GM18907 (cell line): Measurements from ENCODE around the gene FMN1.
"Not testable (repeated sequence)": the region's sequence is repeated elsewhere in the genome, so short reads cannot be mapped to it uniquely, and the experiment has no call there.

ENCODE experiments used
- ATAC-seq: cut with Tn5 transposase; IDR thresholded peaks from one replicate; pipeline ENCODE4 v1.9.1; 2021; ENCODE audit warnings: mild to moderate bottlenecking, moderate library complexity; ENCODE audit not compliant: unreplicated experiment

FMN1 gene

GRCh38 chr15:32866454-32867312 lies 327.8 kb downstream of the FMN1 start:
- no peak for ATAC-seq

- ATAC-seq = no peak
These were observed 329.7 kb downstream of the FMN1 start for GRCh38 chr15:32864841-32865240.

DNA sequence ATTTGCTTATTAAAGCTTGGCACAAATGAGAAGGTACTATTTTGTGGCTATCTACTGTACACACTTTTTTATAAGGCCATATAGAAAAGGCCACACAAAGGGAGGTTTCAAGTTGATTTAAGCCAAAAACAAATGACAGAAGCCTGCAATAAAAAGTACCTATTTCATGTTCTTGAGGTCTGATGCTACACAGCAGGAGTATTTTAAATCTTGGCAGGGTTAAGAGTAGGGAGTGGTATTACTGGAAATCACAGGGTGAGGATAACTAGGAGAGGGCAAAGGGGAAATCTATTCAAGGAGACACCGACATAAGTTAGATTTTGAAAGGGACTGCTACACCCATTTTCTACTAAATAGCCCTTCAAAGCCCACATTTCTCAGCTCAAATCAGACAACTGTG lies 330.5 kb downstream of the FMN1 start:
- ATAC-seq = no peak

DNA sequence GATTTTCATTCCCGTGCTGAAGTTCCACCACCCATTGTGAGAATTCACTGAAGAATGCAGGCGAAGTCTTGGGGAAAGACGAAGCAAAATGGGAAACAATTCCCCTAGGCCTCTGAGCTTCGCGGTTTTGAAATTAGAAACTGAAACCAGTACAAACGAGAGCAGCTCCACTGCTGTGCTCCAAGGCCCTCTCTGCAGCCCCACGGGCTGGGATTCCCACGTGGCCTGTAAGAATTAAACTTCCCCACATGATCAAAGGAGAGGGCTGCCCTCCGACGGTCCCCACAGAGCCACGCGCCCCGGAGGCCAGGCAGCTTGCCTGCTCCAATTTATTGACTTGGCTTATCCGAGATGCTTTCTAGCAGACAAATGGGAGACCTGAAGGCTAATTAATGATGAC lies 332.8 kb downstream of the FMN1 start:
- ATAC-seq = no peak

DNA sequence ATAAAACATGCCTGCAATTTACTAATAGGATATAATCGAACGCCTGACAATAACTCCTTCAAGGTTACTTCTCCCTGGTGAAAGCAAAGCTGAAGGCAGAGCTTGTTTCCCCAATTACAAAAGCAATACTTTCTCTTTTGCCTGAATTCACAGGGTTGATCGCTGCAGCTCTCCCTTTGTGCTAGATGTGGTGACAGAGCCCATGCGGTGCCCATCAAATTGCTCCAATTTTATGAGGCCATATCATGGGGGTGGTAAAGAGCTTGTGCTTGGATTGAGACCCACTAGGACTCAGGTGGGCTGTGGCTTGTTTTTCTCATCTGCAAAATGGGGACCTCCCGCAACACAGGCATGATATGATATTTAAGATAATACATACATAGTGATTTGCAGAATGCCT lies 333.3 kb downstream of the FMN1 start:
- ATAC-seq = no peak

GRCh38 chr15:32859996-32860395 lies 334.5 kb downstream of the FMN1 start:
- ATAC-seq = no peak

GRCh38 chr15:32859251-32859650 lies 335.3 kb downstream of the FMN1 start:
- no peak for ATAC-seq

DNA sequence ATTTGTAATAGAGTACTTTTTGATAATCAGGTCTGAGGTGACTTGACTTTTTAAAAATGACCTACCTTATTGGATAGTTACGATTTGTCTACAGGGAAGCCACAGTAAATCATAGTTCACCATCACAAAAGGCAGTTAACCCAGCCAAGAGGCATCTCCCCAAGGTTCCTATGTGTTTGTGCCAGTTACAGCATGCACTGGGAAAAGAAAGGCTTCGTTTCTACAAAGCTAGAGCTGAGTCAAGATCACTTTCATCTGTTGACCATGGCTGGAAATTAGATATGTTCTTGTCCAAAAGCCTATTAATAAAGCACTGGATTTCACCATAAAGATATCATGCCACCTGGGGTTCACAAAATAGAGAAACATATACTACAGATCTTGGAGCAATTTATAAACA lies 336.8 kb downstream of the FMN1 start:
- no peak for ATAC-seq

DNA sequence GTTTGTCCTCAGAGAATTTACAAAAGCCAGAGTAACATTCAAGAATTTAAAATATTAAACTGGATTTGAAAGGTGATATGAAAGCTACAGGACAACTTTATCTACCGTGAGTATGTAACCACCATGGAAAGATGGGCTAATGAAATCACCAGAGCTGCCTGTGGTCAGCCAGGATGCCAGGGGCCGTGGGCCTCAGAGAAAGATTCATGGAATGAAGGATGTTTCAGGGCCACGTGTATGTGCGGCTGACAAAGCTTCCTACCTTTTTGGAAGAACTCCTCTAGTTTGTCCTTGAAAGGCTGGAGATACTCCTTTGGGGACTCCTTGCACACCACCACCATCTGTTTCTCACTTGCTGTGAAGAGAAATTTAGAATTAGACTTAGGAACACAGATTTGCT lies 337.8 kb downstream of the FMN1 start:
- no peak for ATAC-seq

DNA sequence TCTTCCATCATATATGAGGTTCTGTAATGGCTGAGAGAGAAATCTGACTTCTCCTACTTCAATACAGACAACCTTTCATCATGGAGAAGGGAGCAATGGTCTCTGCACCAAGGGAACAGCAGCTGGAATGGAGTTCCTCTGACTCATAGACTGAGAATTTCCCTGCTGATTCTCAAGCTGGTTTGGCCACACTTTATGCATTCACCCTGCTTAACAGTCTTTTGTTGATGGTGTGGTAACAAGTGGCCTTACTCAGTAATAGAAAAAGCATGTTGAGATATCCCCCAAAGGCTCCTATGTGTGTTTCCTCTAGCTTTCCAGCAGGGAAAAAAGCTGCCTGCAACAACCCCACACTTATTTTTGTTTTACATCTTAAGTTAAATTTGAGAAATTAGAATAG lies 338.6 kb downstream of the FMN1 start:
- ATAC-seq = no peak

DNA sequence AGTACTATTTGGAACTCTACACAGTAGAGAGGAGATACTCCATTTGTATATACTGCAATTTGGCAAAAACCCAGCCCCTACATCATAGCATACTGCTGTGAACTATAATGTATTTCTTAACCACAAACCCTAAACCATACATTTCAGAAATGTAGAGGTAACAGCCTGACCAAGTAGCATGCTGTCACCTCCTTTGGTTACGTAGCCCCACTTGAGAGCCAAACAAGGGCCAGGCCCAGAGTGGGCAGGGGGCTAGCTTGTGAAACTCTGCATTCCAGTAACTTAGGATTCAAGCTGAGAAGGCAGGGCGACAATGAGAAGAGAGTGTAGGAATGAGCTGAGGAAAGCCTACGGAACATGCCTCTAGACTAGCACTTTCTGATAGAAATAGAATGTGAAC lies 340.9 kb downstream of the FMN1 start:
- no peak for ATAC-seq

GRCh38 chr15:32852771-32853170 lies 341.7 kb downstream of the FMN1 start:
- no peak for ATAC-seq

DNA sequence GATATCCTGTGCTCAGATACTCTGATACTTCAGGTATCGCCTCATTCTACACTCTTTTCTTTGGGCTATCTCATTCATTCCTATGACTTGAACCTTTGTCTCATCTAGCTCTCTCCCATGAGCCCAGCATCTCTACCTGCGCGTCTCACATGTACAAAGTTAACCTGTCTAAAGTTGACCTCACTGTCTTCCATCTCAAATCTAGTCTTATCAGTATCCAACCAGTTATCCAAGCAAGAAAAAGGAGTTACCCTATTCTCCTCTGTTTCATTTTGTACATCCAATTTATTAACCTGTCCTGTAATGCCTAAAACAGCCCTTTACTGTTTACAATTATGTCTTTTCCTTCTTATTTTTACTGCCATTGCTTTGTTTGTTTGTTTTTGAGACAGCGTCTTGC lies 342.5 kb downstream of the FMN1 start:
- no peak for ATAC-seq

DNA sequence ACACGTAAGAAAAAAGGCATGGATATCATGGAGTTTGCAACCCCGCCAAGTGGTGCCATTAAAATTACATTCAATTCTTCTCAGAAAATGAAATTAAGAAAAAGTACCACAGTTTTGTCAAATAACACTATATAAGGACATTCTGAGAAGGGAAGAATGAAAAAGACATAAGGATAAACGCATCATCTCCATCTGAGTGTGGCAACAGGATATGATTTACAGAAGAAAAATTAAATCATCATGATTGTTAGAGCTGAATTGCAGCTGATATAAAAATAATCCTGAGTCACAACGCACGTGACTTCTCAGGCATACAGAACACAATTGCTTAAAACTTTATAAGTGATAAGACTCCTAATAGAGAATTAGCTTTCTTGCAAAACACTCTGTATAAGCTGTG lies 342.9 kb downstream of the FMN1 start:
- ATAC-seq = no peak

DNA sequence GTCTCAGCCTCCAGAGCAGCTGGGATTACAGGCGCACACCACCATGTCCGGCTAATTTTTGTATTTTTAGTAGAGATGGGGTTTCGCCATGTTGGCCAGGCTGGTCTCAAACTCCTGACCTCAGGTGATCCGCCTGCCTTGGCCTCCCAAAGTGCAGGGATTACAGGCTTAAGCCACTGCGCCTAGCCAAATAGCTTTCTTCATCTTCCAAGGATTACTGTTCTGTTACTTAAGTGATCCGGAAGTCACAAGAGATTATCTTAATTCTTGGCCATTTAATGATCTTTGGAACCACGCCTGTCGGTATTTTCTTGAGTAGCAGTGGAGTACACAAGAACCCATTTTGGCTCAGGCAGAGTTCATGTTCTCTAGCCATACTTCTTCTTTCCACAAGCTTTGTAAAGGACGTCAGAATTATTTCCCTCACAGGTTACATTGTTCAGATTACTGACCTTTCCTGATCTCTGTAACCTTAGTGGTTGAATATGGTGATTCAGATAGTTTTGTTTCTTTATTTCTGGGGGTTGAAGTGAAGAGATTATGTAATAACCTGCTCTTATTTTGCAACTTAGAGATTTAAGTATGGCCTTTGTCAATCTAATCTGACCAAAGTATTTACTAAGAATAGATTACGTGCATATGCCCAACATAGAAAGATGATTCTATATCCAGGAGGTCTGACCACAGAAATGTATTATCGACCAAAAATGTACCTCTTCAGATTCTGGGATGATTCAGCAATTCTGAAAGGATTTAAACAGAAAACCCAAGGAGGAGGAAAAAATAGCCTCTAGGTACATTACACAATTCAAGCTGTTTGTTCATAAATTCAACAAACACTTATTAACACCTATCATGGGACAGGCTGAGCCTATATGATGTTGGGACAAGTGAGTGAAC lies 344.5 kb downstream of the FMN1 start:
- no peak for ATAC-seq

DNA sequence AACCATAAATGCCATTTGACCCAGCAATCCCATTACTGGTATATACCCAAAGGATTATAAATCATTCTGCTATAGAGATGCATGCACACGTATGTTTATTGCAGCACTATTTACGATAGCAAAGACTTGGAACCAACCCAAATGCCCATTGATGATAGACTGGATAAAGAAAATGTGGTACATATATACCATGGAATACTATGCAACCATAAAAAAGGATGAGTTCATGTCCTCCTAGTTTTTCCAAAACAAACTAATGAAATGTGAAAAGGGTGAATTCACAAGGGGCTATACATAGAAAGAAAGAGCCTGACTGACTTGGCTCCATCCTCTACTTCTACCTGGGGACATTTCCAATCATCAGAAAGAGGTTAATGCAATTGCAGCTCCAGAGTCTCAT lies 347.8 kb downstream of the FMN1 start:
- ATAC-seq = not testable (repeated sequence)

GRCh38 chr15:32844118-32844711 lies 350.3 kb downstream of the FMN1 start:
- ATAC-seq = no peak

- no peak for ATAC-seq
These were observed 351.2 kb downstream of the FMN1 start for GRCh38 chr15:32843219-32843815.

GRCh38 chr15:32842081-32842480 lies 352.4 kb downstream of the FMN1 start:
- ATAC-seq = no peak

DNA sequence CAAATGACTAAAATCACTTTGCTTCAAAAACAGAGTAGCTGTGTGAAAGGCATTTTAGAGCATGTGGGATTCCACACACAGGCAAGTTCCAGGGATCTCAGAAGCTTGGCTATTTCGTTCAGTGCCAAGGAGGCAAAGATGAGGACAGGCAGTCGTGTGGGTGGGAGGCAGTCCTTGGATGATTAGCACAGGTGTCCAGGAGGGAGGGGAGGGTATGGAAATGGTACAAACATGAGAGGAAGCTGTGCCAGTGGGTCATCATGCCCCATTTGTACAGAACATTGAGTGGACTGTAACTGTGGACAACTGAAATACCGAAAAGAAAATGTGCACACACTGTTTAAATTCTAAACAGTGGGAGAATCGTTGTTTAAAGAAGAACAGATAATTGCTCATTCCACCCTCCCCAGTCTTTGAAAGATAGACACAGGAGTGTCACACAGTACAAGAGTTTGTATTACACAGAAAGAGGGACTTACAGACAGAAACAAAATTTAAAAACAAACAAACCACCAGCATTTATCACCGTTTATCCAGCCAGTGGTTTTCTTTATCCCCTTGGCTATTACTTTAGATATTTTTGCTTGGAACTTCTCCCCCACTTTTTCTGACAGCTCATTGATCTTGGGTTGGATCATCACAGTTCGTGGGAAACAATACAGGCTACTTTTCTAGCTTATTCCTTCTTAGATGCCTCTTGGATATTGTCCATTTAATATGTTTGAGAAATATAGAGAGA lies 353.8 kb downstream of the FMN1 start:
- no peak for ATAC-seq

GRCh38 chr15:32838820-32839219 lies 355.7 kb downstream of the FMN1 start:
- no peak for ATAC-seq
